Neural cell (in vitro differentiated cells): ENCODE measurements around the gene SLC4A8. TPM values are rescaled to one million over a fixed set of nuclear protein-coding genes. Genes with fewer than 3 reads are reported as not detected.

Experiments used
- H2AFZ ChIP-seq: fragments of 200-600, 300-800 bp; sonication (generic), shearing (Covaris generic); 2 replicates; pipeline ENCODE4 v1.6.0; 2014; ENCODE audit warnings: low read depth, mild to moderate bottlenecking, antibody characterized with exemption, low read length, moderate library complexity
- H3F3A ChIP-seq: fragments of 200-600 bp; shearing (Covaris generic); 2 replicates; pipeline ENCODE4 v1.6.1; 2016; ENCODE audit warnings: mild to moderate bottlenecking, moderate library complexity, mixed read lengths, antibody characterized with exemption, low read length; ENCODE audit not compliant: insufficient read depth, poor library complexity, severe bottlenecking
- H3K27ac ChIP-seq: fragments of 200-600, 300-800 bp; sonication (generic), shearing (Covaris generic); 2 replicates; pipeline ENCODE4 v1.5.1; 2014; ENCODE audit warnings: mild to moderate bottlenecking, low read length, moderate library complexity
- H3K27me3 ChIP-seq: fragments of 300-800, 200-600 bp; sonication (generic), shearing (Covaris generic); 2 replicates; pipeline ENCODE4 v1.6.0; 2014; ENCODE audit warnings: mild to moderate bottlenecking, low read depth, low read length, moderate library complexity; ENCODE audit not compliant: insufficient read depth
- H3K36me3 ChIP-seq: fragments of 300-800, 200-600 bp; sonication (generic), shearing (Covaris generic); 2 replicates; pipeline ENCODE4 v1.5.1; 2014; ENCODE audit warnings: mild to moderate bottlenecking, antibody characterized with exemption, low read length, moderate library complexity; ENCODE audit not compliant: insufficient read depth
- H3K4me2 ChIP-seq: fragments of 300-800, 200-600 bp; sonication (generic), shearing (Covaris generic); 2 replicates; pipeline ENCODE4 v1.6.0; 2014; ENCODE audit warnings: mild to moderate bottlenecking, low read length
- H3K4me3 ChIP-seq: fragments of 300-800, 200-600 bp; sonication (generic), shearing (Covaris generic); 2 replicates; pipeline ENCODE4 v1.5.1; 2014; ENCODE audit warnings: mild to moderate bottlenecking, low read length, moderate library complexity
- H3K79me2 ChIP-seq: fragments of 200-600 bp; shearing (Covaris generic); replicated peaks from 2 replicates; pipeline ENCODE4 v1.6.0; 2014; ENCODE audit warnings: mild to moderate bottlenecking, low read length, moderate library complexity; ENCODE audit not compliant: insufficient read depth
- H3K9ac ChIP-seq: fragments of 300-800, 200-600 bp; sonication (generic), shearing (Covaris generic); 2 replicates; pipeline ENCODE4 v1.6.1; 2016; ENCODE audit warnings: mild to moderate bottlenecking, low read length, mixed read lengths
- H3K9me2 ChIP-seq: fragments of 200-600 bp; shearing (Covaris generic); 2 replicates; pipeline ENCODE4 v1.6.1; 2016; ENCODE audit warnings: mild to moderate bottlenecking, low read length, mixed read lengths; ENCODE audit not compliant: insufficient read depth
- H3K9me3 ChIP-seq: fragments of 200-600, 300-800 bp; sonication (generic), shearing (Covaris generic); 2 replicates; pipeline ENCODE4 v1.6.1; 2016; ENCODE audit warnings: mild to moderate bottlenecking, mixed run types, low read length, moderate library complexity, mixed read lengths
- H4K20me1 ChIP-seq: fragments of 200-600 bp; shearing (Covaris generic); 2 replicates; pipeline ENCODE4 v1.6.1; 2016; ENCODE audit warnings: mild to moderate bottlenecking, mixed run types; ENCODE audit not compliant: insufficient read depth
- CTCF ChIP-seq: fragments of 450-650 bp; IDR thresholded peaks from 2 replicates; pipeline ENCODE4 v1.5.1; 2014; ENCODE audit warnings: antibody characterized with exemption, mild to moderate bottlenecking, moderate library complexity; ENCODE audit not compliant: poor library complexity, severe bottlenecking
- EP300 ChIP-seq: fragments of 450-650 bp; conservative IDR thresholded peaks from 2 replicates; pipeline ENCODE4 v1.6.1; 2014; ENCODE audit warnings: antibody characterized with exemption, mild to moderate bottlenecking, moderate library complexity; ENCODE audit not compliant: poor library complexity, severe bottlenecking
- EZH2 ChIP-seq: fragments of 200-600, 300-800 bp; shearing (Covaris generic), sonication (generic); IDR thresholded peaks from 2 replicates; pipeline ENCODE4 v1.6.1; 2014; ENCODE audit warnings: antibody characterized with exemption, low read length, borderline replicate concordance, mild to moderate bottlenecking; ENCODE audit not compliant: insufficient read depth, poor library complexity, severe bottlenecking
- MXI1 ChIP-seq: fragments of 450-650 bp; conservative IDR thresholded peaks from 2 replicates; pipeline ENCODE4 v1.6.1; 2014; ENCODE audit warnings: antibody characterized with exemption, mild to moderate bottlenecking; ENCODE audit not compliant: poor library complexity, severe bottlenecking
- POLR2AphosphoS5 ChIP-seq: IDR thresholded peaks from 2 replicates; pipeline ENCODE4 v1.6.1; 2012
- RAD21 ChIP-seq: fragments of 450-650 bp; conservative IDR thresholded peaks from 2 replicates; pipeline ENCODE4 v1.6.1; 2014; ENCODE audit warnings: antibody characterized with exemption, mild to moderate bottlenecking, moderate library complexity
- REST ChIP-seq: IDR thresholded peaks from 2 replicates; pipeline ENCODE4 v1.6.1; 2012; ENCODE audit warnings: borderline replicate concordance
- SMC3 ChIP-seq: fragments of 450-650 bp; conservative IDR thresholded peaks from 2 replicates; pipeline ENCODE4 v1.6.1; 2014; ENCODE audit warnings: antibody characterized with exemption, mild to moderate bottlenecking, moderate library complexity; ENCODE audit not compliant: poor library complexity
- TAF1 ChIP-seq: IDR thresholded peaks from 2 replicates; pipeline ENCODE4 v1.6.1; 2012; ENCODE audit warnings: low read depth
- polyA plus RNA-seq: library from polyadenylated mRNA; depleted of rRNA; stranded (reverse); fragments of >200 nt; gene quantifications from 2 replicates; pipeline ENCODE4 v1.2.3, GENCODE V29; 2014

SLC4A8 gene
- polyA plus RNA-seq, 1 donor from 2014 or later: 37.8 TPM

- no peak overlapping the region for H3K27ac ChIP-seq
- TF ChIP-seq MXI1 (no peak), SMC3 (no peak), CTCF (no peak), RAD21 (no peak)
- no peaks in the 10 kb centered on the region for H3K36me3 ChIP-seq
Observed at GRCh38 chr12:51399891-51400290, 24.7 kb upstream of the SLC4A8 start.

GRCh38 chr12:51401020-51401419 lies 23.6 kb upstream of the SLC4A8 start:
- no peaks in the 10 kb centered on the region for H4K20me1 ChIP-seq
- TF ChIP-seq TAF1 (no peak), REST (no peak)
- no peak overlapping the region for H3K4me3 ChIP-seq
- no peak overlapping the region for H3K27ac ChIP-seq
- H3K4me2 ChIP-seq: no peak overlapping the region
- no peaks in the 10 kb centered on the region for H3K9me3 ChIP-seq
- no peaks in the 10 kb centered on the region for H3K27me3 ChIP-seq
- no peaks in the 10 kb centered on the region for H3F3A ChIP-seq
- H3K79me2 ChIP-seq: no peaks in the 10 kb centered on the region
- no peak overlapping the region for H3K9ac ChIP-seq
- no peaks in the 10 kb centered on the region for H3K36me3 ChIP-seq
- H3K9me2 ChIP-seq: no peaks in the 10 kb centered on the region
- no peak overlapping the region for H2AFZ ChIP-seq

More at GRCh38 chr12:51399891-51400290, 24.7 kb upstream of the SLC4A8 start:
- no peaks in the 10 kb centered on the region for H3F3A ChIP-seq
- H3K9ac ChIP-seq: no peak overlapping the region
- H3K79me2 ChIP-seq: no peaks in the 10 kb centered on the region
- H3K27me3 ChIP-seq: no peaks in the 10 kb centered on the region
- no peaks in the 10 kb centered on the region for H3K9me2 ChIP-seq
- no peak overlapping the region for H2AFZ ChIP-seq
- no peaks in the 10 kb centered on the region for H4K20me1 ChIP-seq
- H3K4me3 ChIP-seq: no peak overlapping the region
- H3K4me2 ChIP-seq: no peak overlapping the region
- no peaks in the 10 kb centered on the region for H3K9me3 ChIP-seq

- H3K27me3 ChIP-seq: no peaks in the 10 kb centered on the region
- no peak overlapping the region for H3K4me3 ChIP-seq
- H2AFZ ChIP-seq: no peak overlapping the region
- H3K79me2 ChIP-seq: no peaks in the 10 kb centered on the region
- H3K9me3 ChIP-seq: no peaks in the 10 kb centered on the region
- no peaks in the 10 kb centered on the region for H4K20me1 ChIP-seq
- H3K9me2 ChIP-seq: no peaks in the 10 kb centered on the region
- H3K27ac ChIP-seq: no peak overlapping the region
- H3K4me2 ChIP-seq: no peak overlapping the region
- no peaks in the 10 kb centered on the region for H3K36me3 ChIP-seq
- no peak overlapping the region for H3K9ac ChIP-seq
- H3F3A ChIP-seq: no peaks in the 10 kb centered on the region
- no peak for TF ChIP-seq CTCF
- TF ChIP-seq TAF1: no peak
- no peak for TF ChIP-seq MXI1
- no peak for TF ChIP-seq SMC3
- no peak for TF ChIP-seq EP300
- no peak for TF ChIP-seq EZH2
- TF ChIP-seq POLR2AphosphoS5: no peak
- TF ChIP-seq REST: no peak
- no peak for TF ChIP-seq RAD21
Observed at GRCh38 chr12:51401486-51401885, 23.1 kb upstream of the SLC4A8 start.
